ENCODE data around the gene DOCK1. TPM values are rescaled to one million over a fixed set of nuclear protein-coding genes. Genes with fewer than 3 reads are reported as not detected.

Gene DOCK1
- total RNA-seq, 1 donor from 2014 or later, result 72.6 TPM

- H3K27me3 ChIP-seq, result no peaks in the 10 kb centered on the region
- Mint-ChIP-seq H3K9me3 (no peaks in the 10 kb centered on the region), H3K27me3 (ENCODE audit: insufficient read depth, low read depth) (peaks cover 7% of the 10 kb centered on the region), H3K36me3 (peaks cover 29% of the 10 kb centered on the region), H3K4me3 (no peak overlapping the region), H3K4me1 (peaks cover 18% of the 10 kb centered on the region), H3K27ac (no peak overlapping the region)
- DNase-seq (ENCODE audit: low spot score), result no peak
- no peak overlapping the region for H2AFZ ChIP-seq (replicated peaks)
- TF ChIP-seq EZH2phosphoT487 (IDR thresholded peaks at IDR 0.05), result no peak
- TF ChIP-seq, protein P1, sequence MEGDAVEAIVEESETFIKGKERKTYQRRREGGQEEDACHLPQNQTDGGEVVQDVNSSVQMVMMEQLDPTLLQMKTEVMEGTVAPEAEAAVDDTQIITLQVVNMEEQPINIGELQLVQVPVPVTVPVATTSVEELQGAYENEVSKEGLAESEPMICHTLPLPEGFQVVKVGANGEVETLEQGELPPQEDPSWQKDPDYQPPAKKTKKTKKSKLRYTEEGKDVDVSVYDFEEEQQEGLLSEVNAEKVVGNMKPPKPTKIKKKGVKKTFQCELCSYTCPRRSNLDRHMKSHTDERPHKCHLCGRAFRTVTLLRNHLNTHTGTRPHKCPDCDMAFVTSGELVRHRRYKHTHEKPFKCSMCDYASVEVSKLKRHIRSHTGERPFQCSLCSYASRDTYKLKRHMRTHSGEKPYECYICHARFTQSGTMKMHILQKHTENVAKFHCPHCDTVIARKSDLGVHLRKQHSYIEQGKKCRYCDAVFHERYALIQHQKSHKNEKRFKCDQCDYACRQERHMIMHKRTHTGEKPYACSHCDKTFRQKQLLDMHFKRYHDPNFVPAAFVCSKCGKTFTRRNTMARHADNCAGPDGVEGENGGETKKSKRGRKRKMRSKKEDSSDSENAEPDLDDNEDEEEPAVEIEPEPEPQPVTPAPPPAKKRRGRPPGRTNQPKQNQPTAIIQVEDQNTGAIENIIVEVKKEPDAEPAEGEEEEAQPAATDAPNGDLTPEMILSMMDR (IDR thresholded peaks at IDR 0.05), result no peak
- no peak for TF ChIP-seq EZH2 (IDR thresholded peaks at IDR 0.05)
- H3K4me2 ChIP-seq, result no peak overlapping the region
- no peaks in the 10 kb centered on the region for H3K79me2 ChIP-seq (ENCODE audit: low read depth)
- no peaks in the 10 kb centered on the region for H4K20me1 ChIP-seq (ENCODE audit: low read depth)
- H3K27ac ChIP-seq, result no peak overlapping the region
- no peaks in the 10 kb centered on the region for H3K4me1 ChIP-seq
- H3F3A ChIP-seq (ENCODE audit: low read depth), result no peaks in the 10 kb centered on the region
- H3K4me3 ChIP-seq, result no peak overlapping the region
- H3K9ac ChIP-seq, result no peak overlapping the region
- H3K9me3 ChIP-seq (ENCODE audit: low read depth), result no peaks in the 10 kb centered on the region
- no peaks in the 10 kb centered on the region for H3K36me3 ChIP-seq
Measured at GRCh38 chr10:127374074-127374680, 468.9 kb downstream of the DOCK1 start.

DNA sequence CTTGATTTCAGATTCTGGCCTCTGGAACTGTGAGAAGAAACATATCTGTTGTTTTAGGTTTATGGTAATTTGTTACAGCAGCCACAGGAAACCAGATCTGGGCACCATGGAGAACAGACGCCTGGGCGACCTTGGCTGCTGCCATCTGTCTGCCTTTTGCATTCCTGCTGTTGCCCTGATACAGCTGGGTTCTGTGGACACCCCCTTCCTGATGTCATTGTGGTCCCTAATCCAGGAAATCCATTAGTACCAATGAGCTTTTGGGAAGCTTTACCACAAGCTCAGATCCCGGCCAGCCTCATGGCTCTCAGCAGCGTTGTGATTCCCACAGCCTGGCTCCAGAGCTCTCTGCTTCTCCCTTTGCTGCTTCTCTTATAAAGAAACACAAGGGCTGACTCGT is 469.7 kb downstream of the DOCK1 start:
- no peak overlapping the region for H2AFZ ChIP-seq (replicated peaks)
- H3K4me1 Mint-ChIP-seq, result peaks cover 18% of the 10 kb centered on the region
- H3K9me3 ChIP-seq (ENCODE audit: low read depth), result no peaks in the 10 kb centered on the region
- H4K20me1 ChIP-seq (ENCODE audit: low read depth), result no peaks in the 10 kb centered on the region
- peaks cover 26% of the 10 kb centered on the region for H3K36me3 Mint-ChIP-seq
- H3K79me2 ChIP-seq (ENCODE audit: low read depth), result no peaks in the 10 kb centered on the region
- no peak overlapping the region for H3K27ac Mint-ChIP-seq
- H3K27me3 Mint-ChIP-seq (ENCODE audit: insufficient read depth, low read depth), result peaks cover 4% of the 10 kb centered on the region
- no peak overlapping the region for H3K27ac ChIP-seq
- H3K9ac ChIP-seq, result no peak overlapping the region
- no peaks in the 10 kb centered on the region for H3K9me3 Mint-ChIP-seq
- no peaks in the 10 kb centered on the region for H3F3A ChIP-seq (ENCODE audit: low read depth)
- no peak overlapping the region for H3K4me3 ChIP-seq
- H3K27me3 ChIP-seq, result no peaks in the 10 kb centered on the region
- no peaks in the 10 kb centered on the region for H3K36me3 ChIP-seq
- no peak overlapping the region for H3K4me2 ChIP-seq
- no peak overlapping the region for H3K4me3 Mint-ChIP-seq
- TF ChIP-seq EZH2 (IDR thresholded peaks at IDR 0.05) (no peak), EZH2phosphoT487 (IDR thresholded peaks at IDR 0.05) (no peak)
- TF ChIP-seq, protein P1 (IDR thresholded peaks at IDR 0.05), result no peak
- DNase-seq (ENCODE audit: low spot score), result no peak
- no peaks in the 10 kb centered on the region for H3K4me1 ChIP-seq

GRCh38 chr10:127375461-127375860 is 470.2 kb downstream of the DOCK1 start:
- Histone ChIP-seq H3K27ac (no peak overlapping the region), H2AFZ (replicated peaks) (no peak overlapping the region), H3K4me3 (no peak overlapping the region), H4K20me1 (ENCODE audit: low read depth) (no peaks in the 10 kb centered on the region), H3K9me3 (ENCODE audit: low read depth) (no peaks in the 10 kb centered on the region), H3K4me1 (peaks cover 3% of the 10 kb centered on the region), H3K27me3 (no peaks in the 10 kb centered on the region), H3K9ac (no peak overlapping the region), H3K36me3 (no peaks in the 10 kb centered on the region), H3F3A (ENCODE audit: low read depth) (no peaks in the 10 kb centered on the region), H3K79me2 (ENCODE audit: low read depth) (no peaks in the 10 kb centered on the region), H3K4me2 (no peak overlapping the region)
- TF ChIP-seq, protein P1 (IDR thresholded peaks at IDR 0.05), result no peak
- no peak for TF ChIP-seq EZH2 (IDR thresholded peaks at IDR 0.05)
- TF ChIP-seq EZH2phosphoT487 (IDR thresholded peaks at IDR 0.05), result no peak
- no peak for DNase-seq (ENCODE audit: low spot score)
- Mint-ChIP-seq H3K36me3 (peaks cover 26% of the 10 kb centered on the region), H3K27ac (no peak overlapping the region), H3K4me3 (no peak overlapping the region), H3K4me1 (peaks cover 19% of the 10 kb centered on the region), H3K27me3 (ENCODE audit: insufficient read depth, low read depth) (peaks cover 4% of the 10 kb centered on the region), H3K9me3 (no peaks in the 10 kb centered on the region)
